Activated B cell treated with CpG ODN at 0.5 μM for 24 hours (primary cell): Measurements from ENCODE around the gene OOSP4B. TPM values are rescaled to one million over a fixed set of nuclear protein-coding genes. Genes with fewer than 3 reads are reported as not detected.

Experiments used
- ATAC-seq: fragments of 200-7000 bp; cut with Tn5 transposase; one replicate; pipeline ENCODE4 v1.10.0; 2021; ENCODE audit warnings: low read depth, mild to moderate bottlenecking, moderate library complexity
- CTCF ChIA-PET: fragments of 350-600 bp; sonication (Branson Sonifier 250); formaldehyde crosslinking; loops from one replicate; lab custom pipeline; 2021; ENCODE audit warnings: antibody characterized with exemption; lab: Charles Lee
- POLR2A ChIA-PET: fragments of 350-600 bp; sonication (Branson Sonifier 250); formaldehyde crosslinking; loops from one replicate; lab custom pipeline; 2021; ENCODE audit warnings: antibody characterized with exemption; lab: Charles Lee
- DNase-seq: peaks from one replicate; pipeline ENCODE4 v3.0.0; 2022
- H3K27ac Mint-ChIP-seq: one replicate; pipeline ENCODE4 v1.8.0; 2020; ENCODE audit warnings: mixed read lengths
- H3K27me3 Mint-ChIP-seq: one replicate; pipeline ENCODE4 v1.8.0; 2021; ENCODE audit warnings: mixed read lengths
- H3K36me3 Mint-ChIP-seq: one replicate; pipeline ENCODE4 v1.8.0; 2021; ENCODE audit warnings: low read depth, mixed read lengths
- H3K4me1 Mint-ChIP-seq: one replicate; pipeline ENCODE4 v1.8.0; 2021; ENCODE audit warnings: mixed read lengths
- H3K4me3 Mint-ChIP-seq: one replicate; pipeline ENCODE4 v1.8.0; 2020; ENCODE audit warnings: mild to moderate bottlenecking, mixed read lengths
- H3K9me3 Mint-ChIP-seq: one replicate; pipeline ENCODE4 v1.8.0; 2020; ENCODE audit warnings: mixed read lengths
- intact Hi-C: fragments of 100-400 bp; cut with micrococcal nuclease; formaldehyde crosslinking; loops from one replicate; pipeline ENCODE4 v1.15.1; 2024
- total RNA-seq: library from RNA; stranded (reverse); gene quantifications from 2 replicates; pipeline ENCODE4 v1.2.3, GENCODE V29; 2022
- TF ChIP-seq, protein P1 (sequence below): fragments of 200-600 bp; IDR thresholded peaks from one replicate; pipeline ENCODE4 v1.8.0; 2022; ENCODE audit warnings: antibody characterized with exemption, mild to moderate bottlenecking

Gene OOSP4B
- total RNA-seq, 1 donor from 2014 or later: not detected

- DNase-seq (no peak), ATAC-seq (no peak)
- Mint-ChIP-seq H3K27ac (no peak overlapping the region), H3K9me3 (peaks cover 11% of the 10 kb centered on the region), H3K36me3 (no peaks in the 10 kb centered on the region), H3K27me3 (peaks cover 5% of the 10 kb centered on the region), H3K4me1 (no peaks in the 10 kb centered on the region), H3K4me3 (no peak overlapping the region)
- CTCF ChIA-PET: no interaction called here
- intact Hi-C loops: no loop called here
- POLR2A ChIA-PET: no interaction called here
- TF ChIP-seq, protein P1, sequence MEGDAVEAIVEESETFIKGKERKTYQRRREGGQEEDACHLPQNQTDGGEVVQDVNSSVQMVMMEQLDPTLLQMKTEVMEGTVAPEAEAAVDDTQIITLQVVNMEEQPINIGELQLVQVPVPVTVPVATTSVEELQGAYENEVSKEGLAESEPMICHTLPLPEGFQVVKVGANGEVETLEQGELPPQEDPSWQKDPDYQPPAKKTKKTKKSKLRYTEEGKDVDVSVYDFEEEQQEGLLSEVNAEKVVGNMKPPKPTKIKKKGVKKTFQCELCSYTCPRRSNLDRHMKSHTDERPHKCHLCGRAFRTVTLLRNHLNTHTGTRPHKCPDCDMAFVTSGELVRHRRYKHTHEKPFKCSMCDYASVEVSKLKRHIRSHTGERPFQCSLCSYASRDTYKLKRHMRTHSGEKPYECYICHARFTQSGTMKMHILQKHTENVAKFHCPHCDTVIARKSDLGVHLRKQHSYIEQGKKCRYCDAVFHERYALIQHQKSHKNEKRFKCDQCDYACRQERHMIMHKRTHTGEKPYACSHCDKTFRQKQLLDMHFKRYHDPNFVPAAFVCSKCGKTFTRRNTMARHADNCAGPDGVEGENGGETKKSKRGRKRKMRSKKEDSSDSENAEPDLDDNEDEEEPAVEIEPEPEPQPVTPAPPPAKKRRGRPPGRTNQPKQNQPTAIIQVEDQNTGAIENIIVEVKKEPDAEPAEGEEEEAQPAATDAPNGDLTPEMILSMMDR: no peak
Measured at GRCh38 chr11:60078745-60079144, 61.8 kb downstream of the OOSP4B start.

GRCh38 chr11:60080535-60080934 lies 63.6 kb downstream of the OOSP4B start:
- TF ChIP-seq, protein P1: no peak
- peaks cover 11% of the 10 kb centered on the region for H3K9me3 Mint-ChIP-seq
- no peaks in the 10 kb centered on the region for H3K36me3 Mint-ChIP-seq
- DNase-seq: no peak
- ChIA-PET CTCF (no interaction called here), POLR2A (no interaction called here)
- no peak overlapping the region for H3K4me3 Mint-ChIP-seq
- H3K27ac Mint-ChIP-seq: no peak overlapping the region
- ATAC-seq: no peak
- peaks cover 12% of the 10 kb centered on the region for H3K27me3 Mint-ChIP-seq
- no peaks in the 10 kb centered on the region for H3K4me1 Mint-ChIP-seq
- intact Hi-C loops: no loop called here

Other genes with a start within 250 kb of the OOSP4B start
- gene MRPL16, start 206.4 kb upstream of the OOSP4B start, total RNA-seq: 56.4 and 57.7 TPM in 2 replicates
- gene CBLIF, start 171.7 kb upstream of the OOSP4B start, total RNA-seq: not detected in 2 replicates
- gene TCN1, start 150.7 kb upstream of the OOSP4B start, total RNA-seq: not detected in 2 replicates
- gene OOSP3, start 138.4 kb upstream of the OOSP4B start, total RNA-seq: 0.29 TPM in 1 of 2 replicates, not detected in the other
- gene OOSP1, start 78.7 kb upstream of the OOSP4B start, total RNA-seq: not detected in 2 replicates
- gene OOSP4A, start 53.1 kb upstream of the OOSP4B start, total RNA-seq: not detected in 2 replicates
- gene OOSP2, start 23.2 kb downstream of the OOSP4B start, total RNA-seq: not detected in 2 replicates
- gene MS4A3, start 39.5 kb downstream of the OOSP4B start, total RNA-seq: not detected in 2 replicates
- not detected in 2 replicates for gene MS4A2, start 71.5 kb downstream of the OOSP4B start, total RNA-seq
- gene MS4A6A, start 165.9 kb downstream of the OOSP4B start, total RNA-seq: 0.22 TPM in 1 of 2 replicates, not detected in the other
- not detected in 2 replicates for gene MS4A4E, start 226.0 kb downstream of the OOSP4B start, total RNA-seq